ENCODE results near the gene TMIGD3.

Gene TMIGD3

GRCh38 chr1:111489604-111490003, 13.8 kb downstream of the TMIGD3 start:
- H3K9me3 ChIP-seq (ENCODE audit: control insufficient read depth, insufficient read depth, low read length) = no peaks in the 10 kb centered on the region
- H3K36me3 ChIP-seq (ENCODE audit: control insufficient read depth, low read length) = no peaks in the 10 kb centered on the region
- no peaks in the 10 kb centered on the region for H3K79me2 ChIP-seq (ENCODE audit: control insufficient read depth, low read length)
- no peaks in the 10 kb centered on the region for H3K4me1 ChIP-seq (ENCODE audit: control insufficient read depth, low read length)
- H3K27me3 ChIP-seq (ENCODE audit: control insufficient read depth, low read length) = no peaks in the 10 kb centered on the region
- H3F3A ChIP-seq (ENCODE audit: control insufficient read depth, insufficient read depth) = no peaks in the 10 kb centered on the region
- no peak overlapping the region for H3K4me2 ChIP-seq (ENCODE audit: low read length)
- H3K9me2 ChIP-seq (replicated peaks; ENCODE audit: control insufficient read depth, low read length) = no peaks in the 10 kb centered on the region
- H4K20me1 ChIP-seq (ENCODE audit: control insufficient read depth, insufficient read depth, low read depth, low read length) = no peaks in the 10 kb centered on the region
- H3K4me3 ChIP-seq (ENCODE audit: low read length) = no peak overlapping the region
- no peak for TF ChIP-seq EZH2phosphoT487 (IDR thresholded peaks at IDR 0.05; ENCODE audit: borderline replicate concordance, low read length)
- no peak for TF ChIP-seq CTCF (IDR thresholded peaks at IDR 0.05; ENCODE audit: low read depth, low read length, poor library complexity, severe bottlenecking)
- no peak overlapping the region for H3K27ac ChIP-seq (ENCODE audit: low read depth, low read length)

- H3K4me1 ChIP-seq (ENCODE audit: control insufficient read depth, low read length) = no peaks in the 10 kb centered on the region
- no peaks in the 10 kb centered on the region for H3K9me3 ChIP-seq (ENCODE audit: control insufficient read depth, insufficient read depth, low read length)
- no peak overlapping the region for H3K4me3 ChIP-seq (ENCODE audit: low read length)
- H3K27me3 ChIP-seq (ENCODE audit: control insufficient read depth, low read length) = no peaks in the 10 kb centered on the region
- no peak overlapping the region for H3K4me2 ChIP-seq (ENCODE audit: low read length)
- TF ChIP-seq EZH2phosphoT487 (IDR thresholded peaks at IDR 0.05; ENCODE audit: borderline replicate concordance, low read length) = no peak
- no peak for TF ChIP-seq CTCF (IDR thresholded peaks at IDR 0.05; ENCODE audit: low read depth, low read length, poor library complexity, severe bottlenecking)
- H3K36me3 ChIP-seq (ENCODE audit: control insufficient read depth, low read length) = no peaks in the 10 kb centered on the region
- H3K79me2 ChIP-seq (ENCODE audit: control insufficient read depth, low read length) = no peaks in the 10 kb centered on the region
- no peak overlapping the region for H3K27ac ChIP-seq (ENCODE audit: low read depth, low read length)
- no peaks in the 10 kb centered on the region for H3F3A ChIP-seq (ENCODE audit: control insufficient read depth, insufficient read depth)
- H3K9me2 ChIP-seq (replicated peaks; ENCODE audit: control insufficient read depth, low read length) = no peaks in the 10 kb centered on the region
- no peaks in the 10 kb centered on the region for H4K20me1 ChIP-seq (ENCODE audit: control insufficient read depth, insufficient read depth, low read depth, low read length)
These were observed 14.8 kb downstream of the TMIGD3 start for GRCh38 chr1:111488669-111489068.

- Histone ChIP-seq H3K36me3 (ENCODE audit: control insufficient read depth, low read length) (no peaks in the 10 kb centered on the region), H3K79me2 (ENCODE audit: control insufficient read depth, low read length) (no peaks in the 10 kb centered on the region), H3F3A (ENCODE audit: control insufficient read depth, insufficient read depth) (no peaks in the 10 kb centered on the region), H3K9me2 (replicated peaks; ENCODE audit: control insufficient read depth, low read length) (no peaks in the 10 kb centered on the region), H3K4me3 (ENCODE audit: low read length) (no peak overlapping the region), H3K27me3 (ENCODE audit: control insufficient read depth, low read length) (no peaks in the 10 kb centered on the region), H3K27ac (ENCODE audit: low read depth, low read length) (no peak overlapping the region), H3K9me3 (ENCODE audit: control insufficient read depth, insufficient read depth, low read length) (no peaks in the 10 kb centered on the region), H4K20me1 (ENCODE audit: control insufficient read depth, insufficient read depth, low read depth, low read length) (no peaks in the 10 kb centered on the region), H3K4me2 (ENCODE audit: low read length) (no peak overlapping the region), H3K4me1 (ENCODE audit: control insufficient read depth, low read length) (no peaks in the 10 kb centered on the region)
- TF ChIP-seq EZH2phosphoT487 (IDR thresholded peaks at IDR 0.05; ENCODE audit: borderline replicate concordance, low read length) (no peak), CTCF (IDR thresholded peaks at IDR 0.05; ENCODE audit: low read depth, low read length, poor library complexity, severe bottlenecking) (no peak)
These were observed 16.3 kb downstream of the TMIGD3 start for GRCh38 chr1:111487133-111487532.

- Histone ChIP-seq H3K36me3 (ENCODE audit: control insufficient read depth, low read length) (no peaks in the 10 kb centered on the region), H3K9me2 (replicated peaks; ENCODE audit: control insufficient read depth, low read length) (no peaks in the 10 kb centered on the region), H3K79me2 (ENCODE audit: control insufficient read depth, low read length) (no peaks in the 10 kb centered on the region), H3K9me3 (ENCODE audit: control insufficient read depth, insufficient read depth, low read length) (no peaks in the 10 kb centered on the region), H3K4me3 (ENCODE audit: low read length) (no peak overlapping the region), H3K4me2 (ENCODE audit: low read length) (no peak overlapping the region), H3K4me1 (ENCODE audit: control insufficient read depth, low read length) (peaks cover 3% of the 10 kb centered on the region; the same call in 1 of the 2 replicates), H3F3A (ENCODE audit: control insufficient read depth, insufficient read depth) (no peaks in the 10 kb centered on the region), H4K20me1 (ENCODE audit: control insufficient read depth, insufficient read depth, low read depth, low read length) (no peaks in the 10 kb centered on the region), H3K27ac (ENCODE audit: low read depth, low read length) (no peak overlapping the region), H3K27me3 (ENCODE audit: control insufficient read depth, low read length) (no peaks in the 10 kb centered on the region)
- TF ChIP-seq EZH2phosphoT487 (IDR thresholded peaks at IDR 0.05; ENCODE audit: borderline replicate concordance, low read length) (no peak), CTCF (IDR thresholded peaks at IDR 0.05; ENCODE audit: low read depth, low read length, poor library complexity, severe bottlenecking) (no peak)
These were observed 17.0 kb downstream of the TMIGD3 start for GRCh38 chr1:111486431-111486830.
